Mesothelial cell of epicardium (in vitro differentiated cells): ENCODE measurements around the gene C19orf53. TPM values are rescaled to one million over a fixed set of nuclear protein-coding genes. Genes with fewer than 3 reads are reported as not detected.

ENCODE experiments used
- DNase-seq, 2 experiments: peaks; one replicate each; pipeline ENCODE4 v3.0.0; 2021; ENCODE audit warnings: low spot score in 2 of 2; ENCODE audit not compliant: unreplicated experiment in 2 of 2
- H3K27ac Mint-ChIP-seq: 2 replicates; pipeline ENCODE4 v1.8.0; 2021; ENCODE audit warnings: mixed read lengths
- H3K27me3 Mint-ChIP-seq: 2 replicates; pipeline ENCODE4 v1.8.0; 2021; ENCODE audit warnings: low read depth, mixed read lengths
- H3K36me3 Mint-ChIP-seq: 2 replicates; pipeline ENCODE4 v1.8.0; 2021; ENCODE audit warnings: mixed read lengths
- H3K4me1 Mint-ChIP-seq: 2 replicates; pipeline ENCODE4 v1.8.0; 2021; ENCODE audit warnings: mixed read lengths
- H3K4me3 Mint-ChIP-seq: 2 replicates; pipeline ENCODE4 v1.8.0; 2021; ENCODE audit warnings: mild to moderate bottlenecking, moderate library complexity, mixed read lengths
- H3K9me3 Mint-ChIP-seq: 2 replicates; pipeline ENCODE4 v1.8.0; 2021; ENCODE audit warnings: mixed read lengths
- CTCF ChIP-seq: fragments of 200-600 bp; sonication (generic); IDR thresholded peaks from one replicate; pipeline ENCODE4 v1.5.0; 2021; ENCODE audit warnings: antibody characterized with exemption; ENCODE audit not compliant: unreplicated experiment
- total RNA-seq: library from RNA; stranded (reverse); gene quantifications from 3 replicates; pipeline ENCODE4 v1.2.1, GENCODE V29; 2021

C19orf53 gene
- total RNA-seq, 1 donor from 2014 or later, result 68.9 TPM

- no peak for TF ChIP-seq CTCF
- no peaks in the 10 kb centered on the region for H3K27me3 Mint-ChIP-seq
- H3K36me3 Mint-ChIP-seq, result peaks cover 6% of the 10 kb centered on the region
- peaks cover 24% of the 10 kb centered on the region for H3K4me1 Mint-ChIP-seq
- no peak for DNase-seq
- H3K4me3 Mint-ChIP-seq, result peak overlapping the region; percentile 79
- no peaks in the 10 kb centered on the region for H3K9me3 Mint-ChIP-seq
- peak overlapping the region; percentile 91 for H3K27ac Mint-ChIP-seq
Measured at GRCh38 chr19:13795595-13796300, 21.5 kb downstream of the C19orf53 start.

DNA sequence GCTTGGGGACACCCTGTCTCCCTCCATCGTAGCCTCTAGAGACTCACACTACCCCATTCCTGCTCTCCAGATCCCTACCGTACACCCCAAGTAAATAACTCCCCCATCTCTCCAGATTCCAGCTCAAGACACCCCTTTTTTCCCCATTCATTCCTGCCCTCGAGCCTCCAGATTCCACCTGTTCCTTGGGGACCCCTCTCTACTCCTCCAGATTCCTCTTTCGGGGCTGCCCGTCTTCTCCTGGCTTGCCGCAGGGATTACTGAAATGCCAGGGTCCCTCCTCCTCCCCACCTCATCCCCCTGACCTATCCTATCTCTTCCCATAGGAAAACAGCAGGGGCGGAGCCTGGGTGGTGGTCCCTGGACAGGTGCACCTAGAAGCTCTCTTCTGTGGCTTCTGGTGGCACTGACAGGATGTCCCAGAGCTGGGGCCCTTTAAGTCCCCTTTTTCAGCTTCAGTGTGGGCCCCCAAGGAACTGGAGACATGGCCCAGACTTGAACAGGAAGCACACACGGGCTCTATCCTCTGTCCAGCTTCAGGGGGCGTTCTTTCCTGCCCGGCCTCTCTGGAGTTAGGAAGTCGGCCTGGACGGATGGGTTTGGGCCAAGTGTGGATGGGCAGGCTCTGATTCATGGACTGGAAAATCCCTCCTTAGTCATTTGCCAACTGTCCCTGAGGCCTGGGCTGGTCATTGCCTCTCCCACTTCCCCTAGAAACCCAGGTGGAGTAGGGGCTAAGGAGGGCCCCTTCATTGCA lies 22.2 kb downstream of the C19orf53 start:
- peak overlapping the region; percentile 79 for H3K4me3 Mint-ChIP-seq
- H3K27me3 Mint-ChIP-seq, result no peaks in the 10 kb centered on the region
- peak overlapping the region; percentile 91 for H3K27ac Mint-ChIP-seq
- H3K9me3 Mint-ChIP-seq, result no peaks in the 10 kb centered on the region
- TF ChIP-seq CTCF, result no peak
- no peak for DNase-seq
- H3K4me1 Mint-ChIP-seq, result peaks cover 24% of the 10 kb centered on the region
- peaks cover 13% of the 10 kb centered on the region for H3K36me3 Mint-ChIP-seq

- DNase-seq, result no peak
- H3K4me1 Mint-ChIP-seq, result peaks cover 24% of the 10 kb centered on the region
- peak overlapping the region; percentile 91 for H3K27ac Mint-ChIP-seq
- no peaks in the 10 kb centered on the region for H3K27me3 Mint-ChIP-seq
- no peaks in the 10 kb centered on the region for H3K9me3 Mint-ChIP-seq
- TF ChIP-seq CTCF, result no peak
- peak overlapping the region; percentile 79 for H3K4me3 Mint-ChIP-seq
- peaks cover 13% of the 10 kb centered on the region for H3K36me3 Mint-ChIP-seq
Measured at GRCh38 chr19:13797058-13797440, 22.8 kb downstream of the C19orf53 start.

DNA sequence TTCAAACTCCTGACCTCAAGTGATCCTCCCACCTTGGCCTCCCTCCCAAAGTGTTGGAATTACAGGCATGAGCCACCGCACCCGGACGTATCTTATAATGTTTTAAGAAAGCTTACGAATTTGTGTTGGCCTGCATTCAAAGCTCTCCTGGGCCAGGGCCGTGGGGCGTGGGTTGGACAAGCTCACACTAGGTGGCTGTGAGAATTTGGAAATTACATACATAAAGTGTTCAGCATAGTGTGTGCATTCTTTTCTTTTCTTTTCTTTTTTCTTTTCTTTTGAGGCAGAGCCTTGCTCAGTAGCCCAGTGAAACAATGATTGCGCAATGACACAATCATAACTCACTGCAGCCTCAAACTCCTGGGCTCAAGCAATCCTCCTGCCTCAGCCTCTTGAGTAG lies 23.6 kb downstream of the C19orf53 start:
- no peak overlapping the region for H3K4me3 Mint-ChIP-seq
- peaks cover 15% of the 10 kb centered on the region for H3K36me3 Mint-ChIP-seq
- no peak for TF ChIP-seq CTCF
- no peak for DNase-seq
- peaks cover 24% of the 10 kb centered on the region for H3K4me1 Mint-ChIP-seq
- H3K9me3 Mint-ChIP-seq, result no peaks in the 10 kb centered on the region
- H3K27me3 Mint-ChIP-seq, result no peaks in the 10 kb centered on the region
- H3K27ac Mint-ChIP-seq, result peak overlapping the region; percentile 61

DNA sequence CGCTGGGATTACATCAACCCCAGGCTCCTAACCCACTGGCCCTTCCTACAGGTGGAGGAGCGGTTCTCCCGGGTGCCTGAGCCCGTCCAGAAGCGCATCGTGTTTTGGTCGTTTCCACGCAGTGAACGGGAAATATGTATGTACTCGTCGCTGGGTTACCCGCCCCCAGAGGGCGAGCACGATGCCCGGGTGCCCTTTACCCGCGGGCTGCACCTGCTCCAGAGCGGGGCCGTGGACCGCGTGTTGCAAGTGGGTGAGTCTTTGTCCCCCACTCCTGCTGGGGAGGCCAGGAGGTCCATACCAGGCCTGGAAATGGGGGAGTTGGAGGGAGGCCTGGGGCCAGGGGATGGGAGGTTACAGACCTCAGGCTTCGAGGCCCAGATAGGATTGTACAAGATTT lies 25.4 kb downstream of the C19orf53 start:
- Mint-ChIP-seq H3K27ac (no peak overlapping the region), H3K4me1 (peaks cover 16% of the 10 kb centered on the region), H3K4me3 (no peak overlapping the region), H3K9me3 (no peaks in the 10 kb centered on the region), H3K36me3 (peaks cover 16% of the 10 kb centered on the region), H3K27me3 (no peaks in the 10 kb centered on the region)
- no peak for TF ChIP-seq CTCF
- no peak for DNase-seq
